ENCODE data around the gene CTRB1.
"Not testable (repeated sequence)": the region's sequence is repeated elsewhere in the genome, so short reads cannot be mapped to it uniquely, and the experiment has no call there.

The CTRB1 gene

DNA sequence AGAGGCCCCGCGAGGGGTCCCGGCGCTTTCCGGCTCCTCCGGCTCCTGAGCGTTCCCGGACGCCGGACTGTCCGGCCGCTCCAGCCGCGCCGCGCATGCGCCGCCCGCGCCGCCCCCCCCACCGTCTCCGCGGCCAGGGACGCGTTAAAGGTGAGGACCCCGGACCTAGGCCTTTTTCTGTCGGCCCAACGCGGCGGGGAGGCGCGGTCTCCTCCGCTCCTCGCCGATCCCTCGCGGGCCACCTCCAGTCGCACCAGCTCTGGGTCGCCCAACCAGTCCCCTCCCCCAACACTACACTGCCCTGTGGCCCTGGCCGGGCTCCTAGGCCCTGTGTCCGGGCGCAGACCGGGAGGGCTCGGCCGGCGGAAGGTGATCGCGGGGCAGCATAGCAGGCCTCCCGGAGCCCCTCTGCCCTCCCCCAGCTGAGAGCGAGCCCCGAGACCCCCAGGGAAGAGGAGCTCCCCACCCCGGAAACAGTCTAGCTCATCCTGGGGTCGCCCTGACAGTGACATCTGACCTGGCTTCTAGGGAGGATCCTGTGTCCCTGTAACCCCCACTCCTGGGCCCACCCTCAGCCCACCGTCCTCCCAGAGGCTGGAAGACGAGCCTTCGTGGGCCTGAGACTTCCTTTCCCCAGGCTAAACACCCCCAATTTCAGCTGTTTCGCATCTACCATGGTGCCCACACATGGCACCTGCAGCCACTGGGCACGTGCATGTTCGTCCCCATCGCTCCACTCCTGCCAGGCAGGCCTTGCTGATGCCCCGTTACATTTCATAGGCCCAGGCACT lies 47.3 kb downstream of the CTRB1 start:
- in situ Hi-C loops (cut with HindIII; ENCODE audit: low sequenced_read_pairs), result no loop called here

DNA sequence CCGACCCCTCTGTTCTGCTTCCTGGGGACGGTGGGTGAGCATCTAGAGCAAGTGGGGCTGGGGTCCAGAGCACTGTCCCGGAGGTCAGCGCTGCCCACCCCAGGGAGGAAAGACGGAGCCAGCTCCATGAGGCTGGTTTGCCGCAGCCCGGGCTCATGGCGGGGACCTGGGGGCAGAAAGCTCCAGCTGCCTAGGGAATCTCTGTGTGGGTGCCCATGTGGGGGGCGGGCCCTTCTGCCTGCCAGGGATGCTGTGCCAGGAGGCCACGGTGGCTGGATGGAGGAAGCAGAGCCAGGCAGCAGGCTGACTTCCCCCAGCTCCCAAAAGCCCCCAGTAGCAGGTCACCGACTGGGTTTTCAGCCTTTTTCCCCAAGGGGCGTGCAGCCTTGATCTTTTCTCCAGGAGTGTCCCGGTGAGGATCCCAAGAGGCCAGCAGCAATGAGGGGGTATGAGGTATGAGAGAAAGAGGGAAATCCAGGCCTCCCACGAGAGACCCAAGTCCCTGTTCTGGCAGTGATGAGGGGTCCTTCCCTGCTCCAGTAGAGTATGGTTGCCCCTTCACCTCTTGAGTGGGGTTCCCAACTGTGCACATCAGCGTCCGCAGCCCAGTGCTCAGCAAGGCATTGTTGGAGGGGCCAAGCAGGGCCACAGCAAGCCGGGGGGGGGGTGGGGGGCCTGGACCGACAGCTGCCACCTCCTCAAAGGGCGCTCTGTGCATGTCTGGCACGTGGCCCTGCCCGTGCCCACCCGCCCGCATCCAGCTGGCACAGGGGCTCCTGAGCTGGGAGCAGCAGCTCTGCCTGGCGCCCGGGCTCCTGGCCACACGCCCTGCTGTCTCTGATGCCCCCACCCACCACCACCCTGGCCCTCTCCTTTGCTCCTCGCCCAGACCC lies 48.2 kb downstream of the CTRB1 start:
- in situ Hi-C loops (cut with HindIII; ENCODE audit: low sequenced_read_pairs), result no loop called here

DNA sequence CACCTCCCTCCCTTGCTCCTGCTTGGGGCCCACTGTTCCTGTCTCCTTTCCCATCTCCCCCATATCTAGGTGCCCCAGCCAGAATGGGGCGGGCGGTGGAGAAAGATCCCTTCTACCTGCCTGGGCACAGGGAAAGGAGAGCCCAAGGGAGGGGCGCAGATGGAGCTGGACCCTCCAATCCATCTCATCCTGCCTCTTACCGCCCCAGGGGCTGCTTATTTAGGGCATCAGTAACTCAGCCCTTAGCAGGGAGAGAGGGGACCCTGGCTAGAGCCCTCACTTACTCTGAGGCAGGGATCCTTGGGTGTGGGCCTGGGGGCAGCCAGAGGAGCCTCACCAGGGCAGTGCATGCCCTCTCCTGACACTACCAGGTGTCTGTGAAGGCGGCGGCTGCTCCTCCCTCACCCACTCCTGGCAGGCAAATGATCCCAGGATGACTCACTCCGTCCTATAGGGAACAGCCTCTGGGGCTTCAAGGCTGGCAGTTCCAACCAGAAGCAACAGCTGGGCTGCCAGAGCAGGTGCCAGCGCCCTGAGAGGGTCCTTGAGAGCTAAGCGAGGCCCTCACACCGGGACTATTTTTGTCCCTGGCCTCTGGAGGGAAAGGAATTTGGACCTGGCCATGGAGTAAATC lies 49.0 kb downstream of the CTRB1 start:
- in situ Hi-C loops (cut with HindIII; ENCODE audit: low sequenced_read_pairs), result no loop called here

DNA sequence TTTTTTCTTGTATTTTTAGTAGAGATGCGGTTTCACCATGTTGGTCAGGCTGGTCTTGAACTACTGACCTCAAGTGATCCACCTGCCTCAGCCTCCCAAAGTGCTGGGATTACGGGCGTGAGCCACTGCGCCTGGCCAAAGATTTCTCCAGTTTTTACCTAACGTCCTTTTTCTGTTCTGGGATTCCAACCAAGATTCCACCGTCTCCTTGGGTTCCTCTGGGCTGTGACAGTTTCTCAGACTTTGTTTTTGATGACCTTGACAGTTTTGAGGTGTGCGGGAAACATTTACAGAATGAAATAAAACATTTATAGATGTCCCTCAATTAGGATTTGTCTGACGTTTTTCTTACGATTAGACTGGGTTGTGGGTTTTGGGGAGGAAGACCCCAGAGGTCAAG lies 50.6 kb downstream of the CTRB1 start:
- in situ Hi-C loops (cut with HindIII; ENCODE audit: low sequenced_read_pairs), result not testable (repeated sequence)

GRCh38 chr16:75271441-75272096 lies 52.8 kb downstream of the CTRB1 start:
- in situ Hi-C loops (cut with HindIII; ENCODE audit: low sequenced_read_pairs), result no loop called here

GRCh38 chr16:75272097-75272551 lies 53.3 kb downstream of the CTRB1 start:
- in situ Hi-C loops (cut with HindIII; ENCODE audit: low sequenced_read_pairs), result no loop called here

GRCh38 chr16:75272629-75273028 lies 53.8 kb downstream of the CTRB1 start:
- in situ Hi-C loops (cut with HindIII; ENCODE audit: low sequenced_read_pairs), result not testable (repeated sequence)

- in situ Hi-C loops (cut with HindIII; ENCODE audit: low sequenced_read_pairs), result no loop called here
These were observed 54.5 kb downstream of the CTRB1 start for GRCh38 chr16:75273054-75273925.
